ENCODE measurements around the gene ARFGEF2. TPM values are rescaled to one million over a fixed set of nuclear protein-coding genes. Genes with fewer than 3 reads are reported as not detected.

ARFGEF2 gene
- total RNA-seq, 1 experiment from 2014 or later: 22.2 TPM

GRCh38 chr20:48957053-48957481 lies 35.6 kb downstream of the ARFGEF2 start:
- Histone ChIP-seq H3K9me3 (ENCODE audit: control insufficient read depth in 1 of 2, insufficient read depth in 1 of 2, low read depth in 1 of 2, low read length in 2 of 2) (no peaks in the 10 kb centered on the region), H4K20me1 (ENCODE audit: insufficient read depth) (no peaks in the 10 kb centered on the region), H3K27ac (ENCODE audit: low read depth, low read length) (no peak overlapping the region), H3K4me2 (ENCODE audit: low read length) (no peak overlapping the region), H3K27me3 (ENCODE audit: insufficient read depth, low read length) (no peaks in the 10 kb centered on the region), H3K4me3 (replicated peaks in 1 of 2; ENCODE audit: low read depth in 1 of 2, low read length in 2 of 2) (no peak overlapping the region), H3K4me1 (ENCODE audit: control insufficient read depth in 1 of 2, insufficient read depth in 2 of 2, low read length in 2 of 2) (no peaks in the 10 kb centered on the region), H3K79me2 (ENCODE audit: insufficient read depth, low read length) (no peaks in the 10 kb centered on the region), H2AFZ (ENCODE audit: low read depth, low read length, poor library complexity, severe bottlenecking) (no peak overlapping the region), H3K36me3 (ENCODE audit: control insufficient read depth in 1 of 2, insufficient read depth in 2 of 2, low read length in 2 of 2) (peaks cover 9 to 26% of the 10 kb centered on the region in 2 experiments), H3K9ac (ENCODE audit: low read length) (no peak overlapping the region), H3K9me2 (ENCODE audit: insufficient read depth) (no peaks in the 10 kb centered on the region)
- POLR2A ChIA-PET: no interaction called here
- ATAC-seq (no peak), DNase-seq (ENCODE audit: low read depth, low spot score) (no peak)
- TF ChIP-seq RAD21 (IDR thresholded peaks at IDR 0.05; ENCODE audit: low read depth): no peak
- TF ChIP-seq YY1 (IDR thresholded peaks at IDR 0.05; ENCODE audit: extremely low read depth, insufficient replicate concordance, low read depth, low read length): no peak
- no peak for TF ChIP-seq CBX3 (IDR thresholded peaks at IDR 0.05; ENCODE audit: low read depth)
- no peak for TF ChIP-seq SRF (IDR thresholded peaks at IDR 0.05; ENCODE audit: low read depth)
- TF ChIP-seq CTCF (IDR thresholded peaks at IDR 0.05 in 2 of 3, conservative IDR thresholded peaks at IDR 0.05 in 1 of 3; ENCODE audit: borderline replicate concordance in 1 of 3, insufficient read depth in 1 of 3, low read depth in 2 of 3, low read length in 2 of 3): no peak
- TF ChIP-seq SIN3A (IDR thresholded peaks at IDR 0.05; ENCODE audit: low read depth): no peak
- TF ChIP-seq, protein P1, sequence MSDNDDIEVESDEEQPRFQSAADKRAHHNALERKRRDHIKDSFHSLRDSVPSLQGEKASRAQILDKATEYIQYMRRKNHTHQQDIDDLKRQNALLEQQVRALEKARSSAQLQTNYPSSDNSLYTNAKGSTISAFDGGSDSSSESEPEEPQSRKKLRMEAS (IDR thresholded peaks at IDR 0.05): no peak
- CTCF ChIA-PET: no interaction called here
- RAD21 ChIA-PET (ENCODE audit: low non-redundant PET in 1 of 2, low total read pairs in 2 of 2, uncharacterized antibody in 2 of 2, unreplicated experiment in 2 of 2): no interaction called here
- intact Hi-C loops (cut with micrococcal nuclease): no loop called here
- BruUV-seq (replicated peaks): no TSS peak

DNA sequence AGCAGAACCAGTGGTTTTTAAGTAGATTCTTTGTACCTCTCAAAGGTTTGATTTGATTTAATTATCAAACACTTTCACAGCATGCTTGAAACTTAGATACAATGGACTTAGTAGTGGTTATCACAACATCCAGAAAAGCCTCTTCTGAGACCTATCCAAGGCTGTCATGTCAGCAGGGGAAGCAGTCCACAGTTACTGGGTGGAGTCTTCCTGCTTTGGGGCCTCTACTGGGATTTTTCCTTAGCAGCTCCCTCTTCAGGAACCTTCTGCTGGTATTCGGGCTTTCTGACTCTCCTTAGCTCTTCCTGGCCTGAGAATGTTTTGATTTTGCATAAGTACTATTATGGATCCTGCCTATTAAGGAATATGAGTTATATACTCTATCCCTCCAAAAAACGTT lies 36.0 kb downstream of the ARFGEF2 start:
- H3K36me3 ChIP-seq (ENCODE audit: control insufficient read depth in 1 of 2, insufficient read depth in 2 of 2, low read length in 2 of 2): peaks cover 7 to 23% of the 10 kb centered on the region in 2 experiments
- H3K27me3 ChIP-seq (ENCODE audit: insufficient read depth, low read length): no peaks in the 10 kb centered on the region
- no peaks in the 10 kb centered on the region for H3K9me2 ChIP-seq (ENCODE audit: insufficient read depth)
- ChIA-PET POLR2A (no interaction called here), RAD21 (ENCODE audit: low non-redundant PET in 1 of 2, low total read pairs in 2 of 2, uncharacterized antibody in 2 of 2, unreplicated experiment in 2 of 2) (no interaction called here), CTCF (no interaction called here)
- no peaks in the 10 kb centered on the region for H4K20me1 ChIP-seq (ENCODE audit: insufficient read depth)
- intact Hi-C loops (cut with micrococcal nuclease): no loop called here
- H3K79me2 ChIP-seq (ENCODE audit: insufficient read depth, low read length): no peaks in the 10 kb centered on the region
- DNase-seq (ENCODE audit: low read depth, low spot score): no peak
- no peak overlapping the region for H3K4me3 ChIP-seq (replicated peaks in 1 of 2; ENCODE audit: low read depth in 1 of 2, low read length in 2 of 2)
- H3K4me1 ChIP-seq (ENCODE audit: control insufficient read depth in 1 of 2, insufficient read depth in 2 of 2, low read length in 2 of 2): no peaks in the 10 kb centered on the region
- H3K27ac ChIP-seq (ENCODE audit: low read depth, low read length): no peak overlapping the region
- no peak for TF ChIP-seq FOSL1 (IDR thresholded peaks at IDR 0.05; ENCODE audit: low read depth)
- H3K9me3 ChIP-seq (ENCODE audit: control insufficient read depth in 1 of 2, insufficient read depth in 1 of 2, low read depth in 1 of 2, low read length in 2 of 2): no peaks in the 10 kb centered on the region
- H3K4me2 ChIP-seq (ENCODE audit: low read length): no peak overlapping the region
- ATAC-seq: no peak
- BruUV-seq (replicated peaks): no TSS peak
- no peak overlapping the region for H2AFZ ChIP-seq (ENCODE audit: low read depth, low read length, poor library complexity, severe bottlenecking)
- no peak overlapping the region for H3K9ac ChIP-seq (ENCODE audit: low read length)
